ENCODE data around the gene DDX41.

DDX41 gene

DNA sequence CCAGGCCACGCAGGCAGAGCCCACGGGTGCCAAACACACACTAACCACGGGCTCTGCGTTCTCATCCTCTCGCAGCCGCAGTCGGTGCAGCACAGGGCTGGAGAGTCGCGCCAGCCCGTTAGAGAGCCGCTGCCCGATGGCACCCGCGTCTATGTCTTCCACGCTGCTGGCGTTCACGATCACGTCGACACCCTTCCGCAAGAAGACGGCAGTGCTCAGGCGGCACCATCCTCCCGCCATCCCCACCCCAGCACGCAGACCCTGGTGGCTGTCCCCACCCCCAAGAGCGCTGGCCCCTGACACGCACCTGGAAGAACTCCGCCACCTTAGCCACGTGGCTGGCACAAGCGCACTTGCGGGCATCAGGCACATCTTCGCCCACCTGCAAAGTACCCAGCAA is 49.3 kb downstream of the DDX41 start:
- no peak for FAIRE-seq

DNA sequence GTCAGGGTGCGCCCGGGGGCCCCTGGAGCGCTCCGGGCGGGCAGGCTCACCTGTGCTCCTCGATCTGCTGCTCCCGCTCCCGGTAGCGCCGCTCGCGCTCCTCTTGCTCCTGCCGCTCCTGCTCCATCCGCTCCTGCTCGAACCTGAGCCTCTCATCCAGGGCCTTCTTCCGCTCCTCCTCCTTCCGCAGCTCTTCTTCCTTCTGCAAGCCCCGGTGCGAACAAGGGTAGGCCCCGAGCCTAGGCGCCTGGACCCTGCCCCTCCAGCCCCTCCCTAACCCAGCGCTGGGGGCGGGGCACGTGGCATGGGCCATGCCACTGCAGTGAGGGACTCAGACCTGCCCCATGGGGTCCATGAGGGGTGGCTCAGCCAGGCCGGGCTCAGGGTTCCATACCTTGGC is 49.9 kb downstream of the DDX41 start:
- no peak for FAIRE-seq

DNA sequence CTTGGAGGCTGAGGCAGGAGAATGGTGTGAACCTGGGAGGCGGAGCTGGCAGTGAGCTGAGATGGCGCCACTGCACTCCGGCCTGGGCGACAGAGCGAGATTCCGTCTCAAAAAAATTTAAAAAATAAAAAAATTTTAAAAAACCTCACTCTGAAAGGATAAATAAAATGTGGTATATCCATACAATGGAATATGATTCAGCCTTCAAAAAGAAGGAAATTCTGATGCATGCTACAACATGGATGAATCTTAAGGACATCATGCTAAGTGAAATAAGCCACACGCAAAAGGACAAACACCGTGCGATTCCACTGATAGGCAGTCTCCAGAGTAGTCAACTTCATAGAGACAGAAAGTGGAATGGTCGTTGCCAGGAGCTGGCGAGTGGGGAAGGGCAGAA is 51.7 kb downstream of the DDX41 start:
- no peak for FAIRE-seq

DNA sequence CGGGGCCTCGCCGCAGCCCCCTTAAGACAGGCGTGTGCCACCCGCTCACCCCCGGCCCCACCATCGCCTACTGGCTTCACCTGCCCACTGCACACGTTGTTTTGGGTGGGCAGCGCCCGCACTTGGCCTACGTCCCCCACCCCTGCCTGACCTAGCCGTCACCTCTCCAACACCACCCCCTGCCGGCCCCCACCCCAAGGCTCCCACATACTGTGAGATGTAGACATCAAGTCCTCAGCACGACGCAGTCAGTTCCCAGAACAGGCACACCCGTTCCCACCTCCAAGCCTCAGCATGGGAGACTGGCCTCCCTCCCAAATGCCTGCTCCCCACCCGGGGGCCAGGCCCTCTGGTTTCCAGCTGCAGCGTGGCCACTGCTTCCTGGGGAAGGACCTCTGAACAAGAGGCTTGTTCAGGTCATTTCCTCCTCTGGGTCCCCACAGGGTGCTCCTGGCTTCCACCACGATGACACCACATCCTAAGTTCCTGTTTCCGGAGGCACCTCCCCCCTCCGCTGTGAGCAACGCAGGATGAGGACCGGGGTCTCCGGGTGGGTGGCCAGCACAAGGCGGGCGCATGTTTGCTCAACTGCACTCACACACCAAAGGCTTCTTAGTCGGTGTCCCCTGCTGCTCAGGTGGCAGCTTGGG is 54.6 kb downstream of the DDX41 start:
- no peak for FAIRE-seq
